CD4-positive, CD25-positive, alpha-beta regulatory T cell (primary cell): ENCODE data around the gene RGMA. TPM values are rescaled to one million over a fixed set of nuclear protein-coding genes. Genes with fewer than 3 reads are reported as not detected.

ENCODE experiments used
- ATAC-seq, 2 donors: fragments of 150-1000 bp; cut with Tn5 transposase; one replicate each; pipeline ENCODE4 v1.10.0; 2021; ENCODE audit warnings: low read depth in 2 of 2, moderate number of reproducible peaks in 2 of 2, moderate library complexity in 1 of 2
- DNase-seq, 3 donors: peaks; one replicate each; pipeline versions ENCODE4 v3.0.0 to v3.0.0-alpha.2; 2012 to 2022; ENCODE audit warnings: mixed read lengths in 1 of 3
- H3K27ac ChIP-seq: one replicate; pipeline ENCODE4 v1.7.0; 2013; ENCODE audit warnings: mild to moderate bottlenecking, low read length; ENCODE audit not compliant: insufficient read depth, poor library complexity, severe bottlenecking
- H3K27me3 ChIP-seq: one replicate; pipeline ENCODE4 v1.7.0; 2013; ENCODE audit warnings: low read length; ENCODE audit not compliant: control insufficient read depth, insufficient read depth
- H3K36me3 ChIP-seq: one replicate; pipeline ENCODE4 v1.7.0; 2013; ENCODE audit warnings: mild to moderate bottlenecking, low read length, moderate library complexity; ENCODE audit not compliant: control insufficient read depth, insufficient read depth
- H3K4me1 ChIP-seq: 2 replicates; pipeline ENCODE4 v1.7.0; 2013; ENCODE audit warnings: mild to moderate bottlenecking, low read length; ENCODE audit not compliant: insufficient read depth, control insufficient read depth, poor library complexity, severe bottlenecking
- H3K4me3 ChIP-seq: one replicate; pipeline ENCODE4 v1.7.0; 2013; ENCODE audit warnings: low read depth, mild to moderate bottlenecking, low read length, moderate library complexity
- H3K9me3 ChIP-seq, 2 experiments: 1 replicate in 1 of 2; 2 replicates in 1 of 2; pipeline ENCODE4 v1.7.0; 2013; ENCODE audit warnings: low read length in 2 of 2, mild to moderate bottlenecking in 1 of 2, moderate library complexity in 1 of 2; ENCODE audit not compliant: control insufficient read depth in 2 of 2
- H3K27ac Mint-ChIP-seq, 3 donors: one replicate each; pipeline ENCODE4 v1.8.0; 2020 to 2022; ENCODE audit warnings: mild to moderate bottlenecking in 3 of 3, mixed read lengths in 3 of 3, moderate library complexity in 2 of 3
- H3K27me3 Mint-ChIP-seq: one replicate; pipeline ENCODE4 v1.8.0; 2022; ENCODE audit warnings: mild to moderate bottlenecking, mixed read lengths
- H3K36me3 Mint-ChIP-seq: one replicate; pipeline ENCODE4 v1.8.0; 2020; ENCODE audit warnings: mixed read lengths
- H3K4me1 Mint-ChIP-seq, 4 donors: one replicate each; pipeline ENCODE4 v1.8.0; 2020 to 2022; ENCODE audit warnings: mixed read lengths in 4 of 4, mild to moderate bottlenecking in 1 of 4
- H3K4me3 Mint-ChIP-seq, 4 donors: one replicate each; pipeline ENCODE4 v1.8.0; 2020 to 2022; ENCODE audit warnings: mild to moderate bottlenecking in 4 of 4, mixed read lengths in 4 of 4, moderate library complexity in 3 of 4
- H3K9me3 Mint-ChIP-seq, 7 donors: one replicate each; pipeline ENCODE4 v1.8.0; 2020 to 2022; ENCODE audit warnings: mixed read lengths in 7 of 7, mild to moderate bottlenecking in 3 of 7, moderate library complexity in 2 of 7
- polyA plus RNA-seq, 4 donors: library from polyadenylated mRNA; unstranded; fragments of 300-500 nt; fragmentation: Illumina TruSeq; gene quantifications; one replicate each; pipeline ENCODE4 v1.2.3, GENCODE V29; 2021
- total RNA-seq: library from RNA; stranded (reverse); gene quantifications from one replicate; pipeline ENCODE4 v1.2.3, GENCODE V29; 2022

RGMA gene
- total and polyA plus RNA-seq, 5 donors from 2014 or later: 0.49 TPM; not detected in 4

GRCh38 chr15:93024293-93024692 is 64.7 kb downstream of the RGMA start:
- Mint-ChIP-seq H3K27me3 (no peaks in the 10 kb centered on the region), H3K4me3 (no peak overlapping the region), H3K9me3 (no peaks in the 10 kb centered on the region), H3K4me1 (peaks cover 27 to 66% (median 57%) of the 10 kb centered on the region in 4 donors), H3K36me3 (peaks cover 65% of the 10 kb centered on the region), H3K27ac (peak overlapping the region in 2 of 3 donors; percentile 58 to 91)
- H3K4me1 ChIP-seq: peaks cover 31% of the 10 kb centered on the region
- H3K27me3 ChIP-seq: no peaks in the 10 kb centered on the region
- no peaks in the 10 kb centered on the region for H3K9me3 ChIP-seq
- H3K4me3 ChIP-seq: no peak overlapping the region
- H3K27ac ChIP-seq: no peak overlapping the region
- DNase-seq: no peak
- peaks cover 82% of the 10 kb centered on the region for H3K36me3 ChIP-seq
- ATAC-seq: no peak

GRCh38 chr15:93020976-93021772 is 67.8 kb downstream of the RGMA start:
- Histone ChIP-seq H3K27me3 (no peaks in the 10 kb centered on the region), H3K4me3 (peak overlapping the region; percentile 45), H3K9me3 (no peaks in the 10 kb centered on the region), H3K36me3 (peaks cover 97% of the 10 kb centered on the region), H3K4me1 (peaks cover 31% of the 10 kb centered on the region), H3K27ac (peak overlapping the region; percentile 56)
- Mint-ChIP-seq H3K9me3 (no peaks in the 10 kb centered on the region), H3K4me3 (peak overlapping the region in 3 of 4 donors; percentile 6 to 75 (median 21)), H3K27me3 (no peaks in the 10 kb centered on the region), H3K4me1 (peaks cover 33 to 85% (median 73%) of the 10 kb centered on the region in 4 donors), H3K27ac (peak overlapping the region; percentile 48 to 97 (median 74)), H3K36me3 (peaks cover 77% of the 10 kb centered on the region)
- DNase-seq: peak in 2 of 3 donors; percentile 32 to 46
- peak; percentile 71 to 77 for ATAC-seq

GRCh38 chr15:93019971-93020370 is 69.0 kb downstream of the RGMA start:
- H3K27me3 ChIP-seq: no peaks in the 10 kb centered on the region
- H3K27ac Mint-ChIP-seq: peak overlapping the region; percentile 27 to 93 (median 74)
- H3K9me3 ChIP-seq: no peaks in the 10 kb centered on the region
- H3K36me3 ChIP-seq: peaks cover 97% of the 10 kb centered on the region
- no peak overlapping the region for H3K4me3 ChIP-seq
- no peaks in the 10 kb centered on the region for H3K9me3 Mint-ChIP-seq
- H3K4me1 ChIP-seq: peaks cover 27% of the 10 kb centered on the region
- no peak overlapping the region for H3K4me3 Mint-ChIP-seq
- H3K4me1 Mint-ChIP-seq: peaks cover 28 to 82% (median 67%) of the 10 kb centered on the region in 4 donors
- ATAC-seq: no peak
- DNase-seq: no peak
- H3K36me3 Mint-ChIP-seq: peaks cover 76% of the 10 kb centered on the region
- H3K27me3 Mint-ChIP-seq: no peaks in the 10 kb centered on the region
- no peak overlapping the region for H3K27ac ChIP-seq

DNA sequence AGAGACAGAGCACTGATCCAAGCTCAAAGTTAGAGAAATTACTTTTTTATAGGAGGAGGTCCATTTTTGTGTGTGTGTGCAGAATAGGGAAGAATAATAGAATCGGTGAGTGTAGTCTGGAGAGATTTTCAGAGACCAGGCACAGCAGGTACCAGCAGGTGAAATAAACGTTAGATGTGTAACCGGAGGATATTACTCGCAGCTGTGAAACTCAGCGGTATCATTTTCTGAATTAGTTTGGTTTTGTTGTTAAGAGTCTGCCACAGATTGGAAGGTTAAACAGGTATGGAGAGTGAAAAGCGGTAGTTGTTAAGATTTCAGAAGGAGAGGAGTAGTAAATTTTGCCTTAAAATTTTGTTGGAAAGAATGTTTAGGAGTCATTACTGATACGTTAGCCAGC is 69.9 kb downstream of the RGMA start:
- H3K27ac ChIP-seq: peak overlapping the region; percentile 16
- H3K4me3 ChIP-seq: no peak overlapping the region
- H3K9me3 Mint-ChIP-seq: no peaks in the 10 kb centered on the region
- H3K4me1 Mint-ChIP-seq: peaks cover 28 to 79% (median 58%) of the 10 kb centered on the region in 4 donors
- H3K27me3 Mint-ChIP-seq: no peaks in the 10 kb centered on the region
- no peaks in the 10 kb centered on the region for H3K27me3 ChIP-seq
- ATAC-seq (no peak), DNase-seq (no peak)
- H3K4me1 ChIP-seq: peaks cover 19% of the 10 kb centered on the region
- H3K27ac Mint-ChIP-seq: peak overlapping the region; percentile 74 to 80 (median 77)
- H3K9me3 ChIP-seq: no peaks in the 10 kb centered on the region
- H3K36me3 ChIP-seq: peaks cover 97% of the 10 kb centered on the region
- peak overlapping the region in 3 of 4 donors; percentile 1 to 80 (median 26) for H3K4me3 Mint-ChIP-seq
- H3K36me3 Mint-ChIP-seq: peaks cover 75% of the 10 kb centered on the region

DNA sequence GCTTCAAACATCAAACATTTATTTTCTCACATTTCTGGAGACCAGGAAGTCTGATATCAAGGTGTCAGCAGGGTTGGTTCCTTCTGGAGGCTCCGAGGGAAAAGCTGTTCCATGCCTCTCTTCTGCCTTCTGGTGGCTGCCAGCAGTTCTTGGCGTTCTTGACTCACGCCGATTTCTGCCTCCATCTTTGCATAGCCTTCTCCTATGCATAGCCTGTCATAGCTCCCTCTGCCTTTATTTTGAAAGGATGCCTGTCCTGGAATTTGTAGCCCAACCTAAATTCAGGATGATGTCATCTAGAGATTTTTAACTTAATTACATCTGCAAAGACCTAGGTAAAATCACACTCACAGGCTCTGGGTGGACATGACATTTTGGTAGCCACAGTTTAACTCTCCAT is 70.4 kb downstream of the RGMA start:
- DNase-seq (no peak), ATAC-seq (no peak)
- H3K27me3 ChIP-seq: no peaks in the 10 kb centered on the region
- Mint-ChIP-seq H3K27ac (peak overlapping the region in 2 of 3 donors; percentile 64 to 74), H3K27me3 (no peaks in the 10 kb centered on the region), H3K4me3 (no peak overlapping the region), H3K36me3 (peaks cover 73% of the 10 kb centered on the region), H3K9me3 (no peaks in the 10 kb centered on the region), H3K4me1 (peaks cover 28 to 74% (median 56%) of the 10 kb centered on the region in 4 donors)
- H3K36me3 ChIP-seq: peaks cover 96% of the 10 kb centered on the region
- H3K4me3 ChIP-seq: no peak overlapping the region
- peaks cover 19% of the 10 kb centered on the region for H3K4me1 ChIP-seq
- H3K27ac ChIP-seq: peak overlapping the region; percentile 16
- H3K9me3 ChIP-seq: no peaks in the 10 kb centered on the region

GRCh38 chr15:93017526-93017925 is 71.5 kb downstream of the RGMA start:
- no peaks in the 10 kb centered on the region for H3K27me3 Mint-ChIP-seq
- H3K4me3 Mint-ChIP-seq: no peak overlapping the region
- H3K9me3 ChIP-seq: no peaks in the 10 kb centered on the region
- DNase-seq (no peak), ATAC-seq (no peak)
- no peak overlapping the region for H3K4me3 ChIP-seq
- peaks cover 73% of the 10 kb centered on the region for H3K36me3 Mint-ChIP-seq
- H3K27ac Mint-ChIP-seq: no peak overlapping the region
- no peaks in the 10 kb centered on the region for H3K9me3 Mint-ChIP-seq
- peaks cover 19% of the 10 kb centered on the region for H3K4me1 ChIP-seq
- H3K36me3 ChIP-seq: peaks cover 96% of the 10 kb centered on the region
- no peak overlapping the region for H3K27ac ChIP-seq
- H3K4me1 Mint-ChIP-seq: peaks cover 23 to 64% (median 47%) of the 10 kb centered on the region in 4 donors
- no peaks in the 10 kb centered on the region for H3K27me3 ChIP-seq

- Mint-ChIP-seq H3K36me3 (peaks cover 68% of the 10 kb centered on the region), H3K27ac (peak overlapping the region; percentile 52 to 62 (median 61)), H3K27me3 (no peaks in the 10 kb centered on the region), H3K9me3 (no peaks in the 10 kb centered on the region), H3K4me1 (peaks cover 0 to 28% (median 14%) of the 10 kb centered on the region in 4 donors), H3K4me3 (no peak overlapping the region)
- Histone ChIP-seq H3K27me3 (no peaks in the 10 kb centered on the region), H3K36me3 (peaks cover 98% of the 10 kb centered on the region), H3K9me3 (no peaks in the 10 kb centered on the region), H3K4me1 (no peaks in the 10 kb centered on the region), H3K27ac (no peak overlapping the region), H3K4me3 (no peak overlapping the region)
- no peak for DNase-seq
- ATAC-seq: no peak
Observed at GRCh38 chr15:93012786-93013185, 76.2 kb downstream of the RGMA start.
